ENCODE results near the gene CCDC7. TPM values are rescaled to one million over a fixed set of nuclear protein-coding genes. Genes with fewer than 3 reads are reported as not detected.
"Not testable (repeated sequence)": the region's sequence is repeated elsewhere in the genome, so short reads cannot be mapped to it uniquely, and the experiment has no call there.

Gene CCDC7
- 1.6 TPM for polyA plus RNA-seq (2013, experiment 1 of 2)
- polyA plus RNA-seq (2013, experiment 2 of 2), result 2.1 TPM

DNA sequence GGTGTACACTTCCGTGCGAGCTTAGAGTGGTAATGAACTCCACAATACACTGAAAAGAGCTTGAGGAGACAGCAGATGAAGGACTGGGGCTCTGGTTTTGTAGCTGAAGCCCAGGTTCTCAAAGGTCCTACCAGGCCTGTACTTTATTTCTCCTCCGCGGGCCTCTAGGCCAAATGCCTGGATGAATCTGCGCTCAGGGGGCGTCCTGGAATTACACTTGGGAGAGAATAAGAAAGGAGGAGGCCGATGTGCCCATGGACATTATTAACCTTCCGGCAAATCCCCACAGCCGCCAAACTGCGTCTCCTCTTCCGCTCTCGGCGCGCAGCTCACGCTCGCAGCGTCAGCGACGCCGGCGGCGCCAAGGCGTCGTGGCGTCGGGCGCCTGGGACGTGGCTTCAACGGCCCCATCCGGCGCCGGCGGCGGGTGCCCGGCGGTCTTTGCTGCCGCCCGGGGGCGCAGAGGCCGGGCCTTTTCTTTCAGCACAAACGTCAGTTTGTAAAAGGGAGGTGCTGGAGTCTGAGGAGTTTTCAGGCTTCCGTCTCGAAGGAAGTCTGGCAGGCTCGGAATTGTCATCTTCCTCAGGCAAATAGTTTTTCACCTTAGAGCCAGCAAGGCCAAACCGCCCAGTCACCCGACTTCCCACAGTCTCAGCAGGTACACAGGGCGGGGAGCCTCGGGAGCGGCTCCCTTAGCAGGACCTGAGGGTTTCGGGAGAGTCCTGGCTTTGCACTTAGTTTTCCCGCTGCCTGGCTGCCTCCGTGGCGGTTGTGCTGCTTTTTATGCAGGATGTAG lies at the start of gene CCDC7:
CCDC7 (plus strand) TSS at position 401 of the 796 bp plus-strand sequence. CDS start 5,503 bp downstream, outside the sequence.
- Histone ChIP-seq H3K4me1 (ENCODE audit: control insufficient read depth, insufficient read depth, low read length, poor library complexity, severe bottlenecking) (no peaks in the 10 kb centered on the region), H3K27ac (ENCODE audit: low read depth, low read length, severe bottlenecking) (peak within 1 kb of the TSS; percentile 94), H3K4me3 (ENCODE audit: extremely low read depth, insufficient read depth, low read length, poor library complexity, severe bottlenecking) (peak within 1 kb of the TSS; percentile 53), H3K36me3 (ENCODE audit: control insufficient read depth, insufficient read depth, low read length) (no peaks in the 10 kb centered on the region), H3K9me3 (ENCODE audit: control insufficient read depth, low read length) (no peaks in the 10 kb centered on the region)
- WGBS, 2 experiments (ENCODE audit: insufficient coverage in 2 of 2), result 4% methylated on average over 24 to 45 of the region's 53 CpGs

DNA sequence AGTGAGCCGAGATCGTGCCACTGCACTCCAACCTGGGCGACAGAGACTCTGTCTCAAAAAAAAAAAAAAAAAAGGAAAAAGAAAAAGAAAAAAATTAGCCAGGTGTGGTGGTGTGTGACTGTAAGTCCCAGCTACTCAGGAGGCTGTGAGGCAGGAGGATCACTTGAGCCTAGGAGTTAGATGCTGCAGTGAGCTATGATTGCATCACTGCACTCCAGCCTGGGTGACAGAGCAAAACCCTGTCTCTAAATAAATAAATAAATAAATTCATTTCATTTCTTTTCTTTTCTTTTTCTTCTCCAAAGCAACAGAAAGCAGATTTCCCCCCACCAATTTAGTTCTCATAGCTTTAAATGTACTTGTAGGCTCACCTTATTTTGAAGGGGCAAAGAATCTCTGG lies 48.8 kb upstream of the CCDC7 start:
- H3K36me3 ChIP-seq (ENCODE audit: control insufficient read depth, insufficient read depth, low read length); H3K27ac ChIP-seq (ENCODE audit: low read depth, low read length, severe bottlenecking); H3K4me1 ChIP-seq (ENCODE audit: control insufficient read depth, insufficient read depth, low read length, poor library complexity, severe bottlenecking); H3K9me3 ChIP-seq (ENCODE audit: control insufficient read depth, low read length); H3K4me3 ChIP-seq (ENCODE audit: extremely low read depth, insufficient read depth, low read length, poor library complexity, severe bottlenecking): not testable (repeated sequence)
- no CpG with 5 or more reads among the region's 3 CpGs for WGBS, 2 experiments (ENCODE audit: insufficient coverage in 2 of 2)

DNA sequence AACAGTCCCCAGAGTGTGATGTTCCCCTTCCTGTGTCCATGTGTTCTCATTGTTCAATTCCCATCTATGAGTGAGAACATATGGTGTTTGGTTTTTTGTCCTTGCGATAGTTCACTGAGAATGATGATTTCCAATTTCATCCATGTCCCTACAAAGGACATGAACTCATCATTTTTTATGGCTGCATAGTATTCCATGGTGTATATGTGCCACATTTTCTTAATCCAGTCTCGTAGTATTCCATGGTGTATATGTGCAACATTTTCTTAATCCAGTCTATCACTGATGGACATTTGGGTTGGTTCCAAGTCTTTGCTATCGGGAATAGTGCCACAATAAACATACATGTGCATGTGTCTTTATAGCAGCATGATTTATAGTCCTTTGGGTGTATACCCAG lies 46.2 kb upstream of the CCDC7 start:
- not testable (repeated sequence) for H3K4me3 ChIP-seq (ENCODE audit: extremely low read depth, insufficient read depth, low read length, poor library complexity, severe bottlenecking); H3K4me1 ChIP-seq (ENCODE audit: control insufficient read depth, insufficient read depth, low read length, poor library complexity, severe bottlenecking); H3K36me3 ChIP-seq (ENCODE audit: control insufficient read depth, insufficient read depth, low read length); H3K9me3 ChIP-seq (ENCODE audit: control insufficient read depth, low read length); H3K27ac ChIP-seq (ENCODE audit: low read depth, low read length, severe bottlenecking)
- WGBS, 2 experiments (ENCODE audit: insufficient coverage in 2 of 2), result no CpG with 5 or more reads among the region's 3 CpGs

DNA sequence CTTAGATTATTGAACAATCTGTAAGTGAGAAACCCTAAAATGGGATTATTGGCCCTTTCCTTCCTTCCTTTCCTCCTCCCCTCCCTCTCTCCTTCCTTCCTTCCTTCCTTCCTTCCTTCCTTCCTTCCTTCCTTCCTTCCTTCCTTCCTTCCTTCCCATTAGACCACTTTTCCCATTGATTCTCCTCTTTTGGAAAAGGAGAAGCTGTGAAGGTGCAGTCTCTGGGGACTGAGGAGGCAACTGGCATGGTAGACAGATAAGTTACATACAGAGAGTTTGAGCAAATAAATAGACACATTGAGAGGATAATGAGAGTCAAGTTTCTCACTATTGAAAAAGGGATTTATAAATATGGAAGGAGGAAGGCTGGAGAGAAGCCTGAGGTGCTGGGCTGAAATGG lies 45.0 kb upstream of the CCDC7 start:
- no peaks in the 10 kb centered on the region for H3K9me3 ChIP-seq (ENCODE audit: control insufficient read depth, low read length)
- no peaks in the 10 kb centered on the region for H3K36me3 ChIP-seq (ENCODE audit: control insufficient read depth, insufficient read depth, low read length)

DNA sequence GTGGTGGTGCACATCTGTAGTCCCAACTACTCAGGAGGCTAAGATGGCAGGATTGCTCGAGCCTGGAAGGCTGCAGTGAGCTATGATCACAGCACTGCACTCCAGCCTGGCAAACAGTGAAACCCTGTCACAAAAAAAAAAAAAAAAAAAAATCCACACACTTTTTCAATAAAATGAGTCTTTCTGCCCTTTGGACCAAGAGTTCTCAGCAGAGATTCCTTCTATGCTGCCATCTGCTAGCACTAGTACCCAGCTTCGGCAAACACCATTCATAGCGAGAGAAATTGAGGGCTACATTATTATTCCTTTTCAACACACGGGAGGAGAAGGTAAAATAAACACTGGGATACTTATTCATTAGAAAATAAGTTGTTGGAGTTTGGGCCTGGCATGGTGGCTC lies 43.4 kb upstream of the CCDC7 start:
- Histone ChIP-seq H3K4me3 (ENCODE audit: extremely low read depth, insufficient read depth, low read length, poor library complexity, severe bottlenecking) (no peak overlapping the region), H3K9me3 (ENCODE audit: control insufficient read depth, low read length) (no peaks in the 10 kb centered on the region), H3K36me3 (ENCODE audit: control insufficient read depth, insufficient read depth, low read length) (no peaks in the 10 kb centered on the region), H3K4me1 (ENCODE audit: control insufficient read depth, insufficient read depth, low read length, poor library complexity, severe bottlenecking) (no peaks in the 10 kb centered on the region), H3K27ac (ENCODE audit: low read depth, low read length, severe bottlenecking) (no peak overlapping the region)
- WGBS, 2 experiments (ENCODE audit: insufficient coverage in 2 of 2), result 80 to 100% methylated on average over 1 of the region's 4 CpGs

More for the DNA sequence above, 45.0 kb upstream of the CCDC7 start:
- Histone ChIP-seq H3K27ac (ENCODE audit: low read depth, low read length, severe bottlenecking) (no peak overlapping the region), H3K4me1 (ENCODE audit: control insufficient read depth, insufficient read depth, low read length, poor library complexity, severe bottlenecking) (no peaks in the 10 kb centered on the region), H3K4me3 (ENCODE audit: extremely low read depth, insufficient read depth, low read length, poor library complexity, severe bottlenecking) (no peak overlapping the region)

DNA sequence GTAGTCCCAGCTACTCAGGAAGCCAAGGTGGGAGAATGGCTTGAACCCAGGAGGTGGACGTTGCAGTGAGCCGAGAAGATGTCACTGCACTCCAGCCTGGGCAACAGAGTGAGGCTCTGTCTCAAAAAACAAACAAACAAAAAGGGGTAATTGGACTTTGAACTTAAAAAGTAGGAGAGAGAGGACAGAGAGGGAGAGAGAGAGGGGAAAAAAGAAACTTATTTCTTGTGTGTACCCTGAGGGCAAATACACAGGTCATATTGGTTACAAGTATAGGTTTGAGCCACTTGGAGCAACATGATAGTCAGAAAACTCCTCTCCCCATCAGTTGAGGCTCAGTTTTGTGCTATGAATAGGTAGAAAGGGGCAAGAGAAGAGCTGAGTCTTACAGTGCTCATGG lies 42.8 kb upstream of the CCDC7 start:
- Histone ChIP-seq H3K9me3 (ENCODE audit: control insufficient read depth, low read length) (no peaks in the 10 kb centered on the region), H3K36me3 (ENCODE audit: control insufficient read depth, insufficient read depth, low read length) (no peaks in the 10 kb centered on the region), H3K4me1 (ENCODE audit: control insufficient read depth, insufficient read depth, low read length, poor library complexity, severe bottlenecking) (no peaks in the 10 kb centered on the region), H3K27ac (ENCODE audit: low read depth, low read length, severe bottlenecking) (no peak overlapping the region), H3K4me3 (ENCODE audit: extremely low read depth, insufficient read depth, low read length, poor library complexity, severe bottlenecking) (no peak overlapping the region)
- 100% methylated on average over 2 of the region's 2 CpGs; no CpG with 5 or more reads in 1 of the 2 experiments for WGBS, 2 experiments (ENCODE audit: insufficient coverage in 2 of 2)

DNA sequence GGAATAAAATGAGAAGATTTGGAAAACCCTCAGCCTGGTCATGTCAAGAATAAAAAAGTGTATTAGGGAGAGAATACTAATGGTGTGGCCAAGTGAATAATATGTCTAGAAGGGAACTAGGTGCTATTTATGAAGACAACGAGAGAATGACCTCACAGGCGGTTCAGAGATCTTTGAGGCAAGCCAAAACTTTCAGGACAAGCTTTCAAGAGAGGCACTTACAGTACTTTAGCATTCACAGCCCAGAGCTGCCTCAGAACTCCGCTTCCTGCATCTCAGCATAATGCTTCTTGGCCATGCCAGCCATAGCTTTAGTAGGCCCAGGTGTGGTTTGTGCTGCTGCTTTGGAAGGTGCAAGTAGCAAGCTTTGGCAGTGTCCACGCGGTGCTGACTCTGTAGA lies 37.2 kb upstream of the CCDC7 start:
- no peaks in the 10 kb centered on the region for H3K9me3 ChIP-seq (ENCODE audit: control insufficient read depth, low read length)
- H3K4me3 ChIP-seq (ENCODE audit: extremely low read depth, insufficient read depth, low read length, poor library complexity, severe bottlenecking), result no peak overlapping the region
- H3K4me1 ChIP-seq (ENCODE audit: control insufficient read depth, insufficient read depth, low read length, poor library complexity, severe bottlenecking), result no peaks in the 10 kb centered on the region
- no peak overlapping the region for H3K27ac ChIP-seq (ENCODE audit: low read depth, low read length, severe bottlenecking)
- WGBS, 2 experiments (ENCODE audit: insufficient coverage in 2 of 2), result 66 to 95% methylated on average over 2 to 4 of the region's 5 CpGs
- no peaks in the 10 kb centered on the region for H3K36me3 ChIP-seq (ENCODE audit: control insufficient read depth, insufficient read depth, low read length)

DNA sequence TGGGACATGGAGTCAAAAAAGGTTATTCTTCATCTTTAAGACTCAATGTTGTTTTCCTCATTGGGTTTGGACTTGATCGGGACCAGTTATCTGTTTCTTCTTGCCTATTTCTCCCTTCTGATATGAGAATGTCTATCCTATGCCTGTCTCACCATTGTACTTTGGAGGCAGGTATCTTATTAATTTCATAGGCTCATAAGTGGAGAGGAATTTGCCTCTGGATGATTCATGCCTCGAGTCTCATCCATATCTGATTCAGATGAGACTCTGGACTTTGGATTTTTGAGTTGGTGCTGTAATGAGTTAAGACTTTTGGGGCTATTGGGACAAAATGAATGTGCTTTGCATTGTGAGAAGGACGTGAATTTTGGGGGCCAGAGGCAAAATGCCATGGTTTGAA lies 36.2 kb upstream of the CCDC7 start:
- Histone ChIP-seq H3K9me3 (ENCODE audit: control insufficient read depth, low read length) (no peaks in the 10 kb centered on the region), H3K4me3 (ENCODE audit: extremely low read depth, insufficient read depth, low read length, poor library complexity, severe bottlenecking) (no peak overlapping the region), H3K27ac (ENCODE audit: low read depth, low read length, severe bottlenecking) (no peak overlapping the region), H3K36me3 (ENCODE audit: control insufficient read depth, insufficient read depth, low read length) (no peaks in the 10 kb centered on the region), H3K4me1 (ENCODE audit: control insufficient read depth, insufficient read depth, low read length, poor library complexity, severe bottlenecking) (no peaks in the 10 kb centered on the region)
- 69 to 83% methylated on average over 2 of the region's 3 CpGs for WGBS, 2 experiments (ENCODE audit: insufficient coverage in 2 of 2)

DNA sequence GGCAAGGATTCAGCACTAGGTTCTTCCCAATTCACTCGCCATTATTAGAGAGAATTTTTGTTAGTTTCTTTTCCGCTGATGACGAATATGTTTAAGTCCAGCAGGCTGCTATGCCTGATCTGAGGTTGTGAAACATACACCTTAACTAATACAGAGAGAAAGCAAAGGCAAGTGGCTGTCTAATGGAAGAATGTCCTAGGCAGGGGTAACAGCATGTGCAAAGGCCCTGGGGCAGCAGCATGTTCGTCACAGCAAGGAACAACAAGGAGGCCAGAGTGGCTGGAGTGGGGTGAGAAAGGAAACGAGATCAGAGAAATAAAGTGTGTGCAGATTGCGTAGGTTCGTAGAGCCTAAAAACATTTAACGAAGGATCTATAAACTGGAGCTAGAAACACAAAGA lies 35.4 kb upstream of the CCDC7 start:
- Histone ChIP-seq H3K4me1 (ENCODE audit: control insufficient read depth, insufficient read depth, low read length, poor library complexity, severe bottlenecking) (no peaks in the 10 kb centered on the region), H3K36me3 (ENCODE audit: control insufficient read depth, insufficient read depth, low read length) (no peaks in the 10 kb centered on the region), H3K9me3 (ENCODE audit: control insufficient read depth, low read length) (no peaks in the 10 kb centered on the region), H3K27ac (ENCODE audit: low read depth, low read length, severe bottlenecking) (no peak overlapping the region), H3K4me3 (ENCODE audit: extremely low read depth, insufficient read depth, low read length, poor library complexity, severe bottlenecking) (no peak overlapping the region)
- WGBS, 2 experiments (ENCODE audit: insufficient coverage in 2 of 2), result 91 to 96% methylated on average over 4 of the region's 8 CpGs

DNA sequence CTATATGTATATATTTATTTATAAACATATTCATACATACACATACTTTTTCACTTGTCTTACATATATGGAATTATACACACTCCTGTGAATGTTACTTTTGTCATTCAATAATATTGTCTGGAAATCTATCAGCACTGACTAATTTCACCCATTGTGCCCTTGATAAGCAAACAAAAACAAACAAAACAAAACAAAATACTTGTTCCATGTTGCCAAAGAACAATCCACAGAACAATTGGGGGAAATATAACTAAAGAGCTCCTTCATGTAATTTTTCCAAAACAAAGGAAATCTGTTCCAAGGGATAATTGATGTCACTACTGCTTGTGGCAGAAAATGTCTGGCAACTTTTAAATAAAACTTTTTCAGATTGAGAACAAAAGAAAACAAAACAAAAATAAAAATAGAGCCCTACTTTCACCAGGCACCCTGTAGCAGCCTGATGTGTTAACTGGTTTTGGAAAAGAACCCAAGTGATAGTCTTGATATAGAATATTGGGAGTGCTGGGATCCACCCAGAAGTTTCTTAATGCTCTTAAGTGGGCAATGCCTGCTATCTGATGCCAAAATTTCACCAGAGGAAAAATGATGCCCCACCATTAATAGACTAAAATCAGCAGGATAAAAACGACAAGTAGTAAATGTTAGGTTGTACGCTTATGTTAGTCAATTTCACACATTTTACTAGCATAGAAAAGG lies 34.0 kb upstream of the CCDC7 start:
- 92% methylated on average over 2 of the region's 2 CpGs; no CpG with 5 or more reads in 1 of the 2 experiments for WGBS, 2 experiments (ENCODE audit: insufficient coverage in 2 of 2)
- Histone ChIP-seq H3K4me1 (ENCODE audit: control insufficient read depth, insufficient read depth, low read length, poor library complexity, severe bottlenecking) (no peaks in the 10 kb centered on the region), H3K4me3 (ENCODE audit: extremely low read depth, insufficient read depth, low read length, poor library complexity, severe bottlenecking) (no peak overlapping the region), H3K9me3 (ENCODE audit: control insufficient read depth, low read length) (no peaks in the 10 kb centered on the region), H3K36me3 (ENCODE audit: control insufficient read depth, insufficient read depth, low read length) (no peaks in the 10 kb centered on the region), H3K27ac (ENCODE audit: low read depth, low read length, severe bottlenecking) (no peak overlapping the region)

DNA sequence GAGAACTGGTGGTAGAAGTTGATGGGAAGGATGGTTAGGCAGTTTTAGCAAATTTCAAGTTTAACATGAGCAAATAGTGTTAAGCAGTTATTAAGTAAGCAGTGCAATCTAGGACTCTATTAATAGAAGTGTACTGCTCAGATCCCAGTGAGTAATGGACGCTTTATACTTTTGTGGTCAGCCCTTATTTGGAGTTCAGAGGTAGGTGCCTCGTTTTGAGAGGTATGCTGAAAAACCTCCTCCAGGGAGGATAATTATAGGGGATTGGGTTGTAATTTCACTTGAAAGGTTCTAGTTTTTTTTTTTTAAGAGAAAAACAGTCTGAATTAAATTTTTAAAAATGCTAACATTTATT lies 33.5 kb upstream of the CCDC7 start:
- Histone ChIP-seq H3K4me1 (ENCODE audit: control insufficient read depth, insufficient read depth, low read length, poor library complexity, severe bottlenecking) (no peaks in the 10 kb centered on the region), H3K36me3 (ENCODE audit: control insufficient read depth, insufficient read depth, low read length) (no peaks in the 10 kb centered on the region), H3K4me3 (ENCODE audit: extremely low read depth, insufficient read depth, low read length, poor library complexity, severe bottlenecking) (no peak overlapping the region), H3K27ac (ENCODE audit: low read depth, low read length, severe bottlenecking) (no peak overlapping the region), H3K9me3 (ENCODE audit: control insufficient read depth, low read length) (no peaks in the 10 kb centered on the region)
- WGBS, 2 experiments (ENCODE audit: insufficient coverage in 2 of 2), result 86% methylated on average over 1 of the region's 2 CpGs; no CpG with 5 or more reads in 1 of the 2 experiments

All from mesodermal cell (in vitro differentiated cells).